Neural cell (in vitro differentiated cells): ENCODE data around the gene DACT2.

Source experiments
- CTCF ChIP-seq: fragments of 450-650 bp; IDR thresholded peaks from 2 replicates; pipeline ENCODE4 v1.5.1; 2014; ENCODE audit warnings: antibody characterized with exemption, mild to moderate bottlenecking, moderate library complexity; ENCODE audit not compliant: poor library complexity, severe bottlenecking
- EP300 ChIP-seq: fragments of 450-650 bp; conservative IDR thresholded peaks from 2 replicates; pipeline ENCODE4 v1.6.1; 2014; ENCODE audit warnings: antibody characterized with exemption, mild to moderate bottlenecking, moderate library complexity; ENCODE audit not compliant: poor library complexity, severe bottlenecking
- EZH2 ChIP-seq: fragments of 200-600, 300-800 bp; shearing (Covaris generic), sonication (generic); IDR thresholded peaks from 2 replicates; pipeline ENCODE4 v1.6.1; 2014; ENCODE audit warnings: antibody characterized with exemption, low read length, borderline replicate concordance, mild to moderate bottlenecking; ENCODE audit not compliant: insufficient read depth, poor library complexity, severe bottlenecking
- MXI1 ChIP-seq: fragments of 450-650 bp; conservative IDR thresholded peaks from 2 replicates; pipeline ENCODE4 v1.6.1; 2014; ENCODE audit warnings: antibody characterized with exemption, mild to moderate bottlenecking; ENCODE audit not compliant: poor library complexity, severe bottlenecking
- POLR2AphosphoS5 ChIP-seq: IDR thresholded peaks from 2 replicates; pipeline ENCODE4 v1.6.1; 2012
- SMC3 ChIP-seq: fragments of 450-650 bp; conservative IDR thresholded peaks from 2 replicates; pipeline ENCODE4 v1.6.1; 2014; ENCODE audit warnings: antibody characterized with exemption, mild to moderate bottlenecking, moderate library complexity; ENCODE audit not compliant: poor library complexity
- TAF1 ChIP-seq: IDR thresholded peaks from 2 replicates; pipeline ENCODE4 v1.6.1; 2012; ENCODE audit warnings: low read depth
- TF ChIP-seq, protein P1 (sequence below): IDR thresholded peaks from 2 replicates; pipeline ENCODE4 v1.6.1; 2012; ENCODE audit warnings: borderline replicate concordance

DNA sequence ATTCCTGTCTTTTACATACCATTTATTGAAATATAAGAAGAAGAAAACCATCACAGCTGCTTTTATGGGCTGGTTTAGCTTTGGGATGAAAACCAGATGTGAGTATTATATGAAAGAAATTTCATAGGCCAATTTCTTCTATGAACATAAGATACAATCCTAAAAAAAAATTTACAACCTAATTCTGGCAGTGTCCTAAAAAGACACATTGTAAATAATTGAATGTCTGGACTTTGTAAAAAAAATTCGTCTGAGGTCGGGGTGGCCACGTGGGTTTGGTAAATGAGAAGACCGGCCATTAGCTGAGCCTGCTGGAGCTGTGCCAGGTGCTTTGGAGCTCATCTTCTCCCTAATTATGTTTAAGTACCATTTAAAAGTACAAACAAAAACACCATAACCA is 26.8 kb downstream of the DACT2 start:
- TF ChIP-seq SMC3 (no peak), CTCF (no peak), MXI1 (no peak), EZH2 (no peak), EP300 (no peak), TAF1 (no peak), POLR2AphosphoS5 (no peak)
- TF ChIP-seq, protein P1, sequence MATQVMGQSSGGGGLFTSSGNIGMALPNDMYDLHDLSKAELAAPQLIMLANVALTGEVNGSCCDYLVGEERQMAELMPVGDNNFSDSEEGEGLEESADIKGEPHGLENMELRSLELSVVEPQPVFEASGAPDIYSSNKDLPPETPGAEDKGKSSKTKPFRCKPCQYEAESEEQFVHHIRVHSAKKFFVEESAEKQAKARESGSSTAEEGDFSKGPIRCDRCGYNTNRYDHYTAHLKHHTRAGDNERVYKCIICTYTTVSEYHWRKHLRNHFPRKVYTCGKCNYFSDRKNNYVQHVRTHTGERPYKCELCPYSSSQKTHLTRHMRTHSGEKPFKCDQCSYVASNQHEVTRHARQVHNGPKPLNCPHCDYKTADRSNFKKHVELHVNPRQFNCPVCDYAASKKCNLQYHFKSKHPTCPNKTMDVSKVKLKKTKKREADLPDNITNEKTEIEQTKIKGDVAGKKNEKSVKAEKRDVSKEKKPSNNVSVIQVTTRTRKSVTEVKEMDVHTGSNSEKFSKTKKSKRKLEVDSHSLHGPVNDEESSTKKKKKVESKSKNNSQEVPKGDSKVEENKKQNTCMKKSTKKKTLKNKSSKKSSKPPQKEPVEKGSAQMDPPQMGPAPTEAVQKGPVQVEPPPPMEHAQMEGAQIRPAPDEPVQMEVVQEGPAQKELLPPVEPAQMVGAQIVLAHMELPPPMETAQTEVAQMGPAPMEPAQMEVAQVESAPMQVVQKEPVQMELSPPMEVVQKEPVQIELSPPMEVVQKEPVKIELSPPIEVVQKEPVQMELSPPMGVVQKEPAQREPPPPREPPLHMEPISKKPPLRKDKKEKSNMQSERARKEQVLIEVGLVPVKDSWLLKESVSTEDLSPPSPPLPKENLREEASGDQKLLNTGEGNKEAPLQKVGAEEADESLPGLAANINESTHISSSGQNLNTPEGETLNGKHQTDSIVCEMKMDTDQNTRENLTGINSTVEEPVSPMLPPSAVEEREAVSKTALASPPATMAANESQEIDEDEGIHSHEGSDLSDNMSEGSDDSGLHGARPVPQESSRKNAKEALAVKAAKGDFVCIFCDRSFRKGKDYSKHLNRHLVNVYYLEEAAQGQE: no peak
